MM.1S (cell line): Measurements from ENCODE around the gene LIMCH1.
"Not testable (repeated sequence)": the region's sequence is repeated elsewhere in the genome, so short reads cannot be mapped to it uniquely, and the experiment has no call there.

Experiments
- DNase-seq: peaks from one replicate; pipeline ENCODE4 v3.0.0-alpha.2; 2015
- H2AFZ ChIP-seq: fragments of 300-600 bp; sonication (generic); 2 replicates; pipeline ENCODE4 v1.6.0; 2016; ENCODE audit warnings: antibody characterized with exemption, low read length
- H3F3A ChIP-seq: fragments of 300-600 bp; sonication (generic); 2 replicates; pipeline ENCODE4 v1.6.1; 2016; ENCODE audit warnings: mild to moderate bottlenecking, antibody characterized with exemption, low read length, moderate library complexity, mixed read lengths; ENCODE audit not compliant: insufficient read depth
- H3K27ac ChIP-seq: fragments of 300-600 bp; sonication (generic); 2 replicates; pipeline ENCODE4 v1.5.1; 2016; ENCODE audit warnings: mild to moderate bottlenecking, low read length
- H3K27me3 ChIP-seq: fragments of 300-600 bp; sonication (generic); replicated peaks from 2 replicates; pipeline ENCODE4 v1.6.0; 2016; ENCODE audit warnings: low read length; ENCODE audit not compliant: insufficient read depth
- H3K36me3 ChIP-seq: fragments of 300-600 bp; sonication (generic); replicated peaks from 2 replicates; pipeline ENCODE4 v1.6.1; 2016; ENCODE audit warnings: mild to moderate bottlenecking, low read length, mixed read lengths; ENCODE audit not compliant: insufficient read depth
- H3K4me1 ChIP-seq: fragments of 300-600 bp; sonication (generic); 2 replicates; pipeline ENCODE4 v1.6.1; 2016; ENCODE audit warnings: low read length, mixed read lengths
- H3K4me2 ChIP-seq: fragments of 300-600 bp; sonication (generic); 2 replicates; pipeline ENCODE4 v1.6.0; 2016; ENCODE audit warnings: low read depth, low read length
- H3K4me3 ChIP-seq: fragments of 300-600 bp; sonication (generic); 2 replicates; pipeline ENCODE4 v1.5.1; 2016; ENCODE audit warnings: low read length, mixed read lengths
- H3K79me2 ChIP-seq: fragments of 300-600 bp; sonication (generic); 2 replicates; pipeline ENCODE4 v1.6.1; 2016; ENCODE audit warnings: mixed run types, low read length, mixed read lengths
- H3K9ac ChIP-seq: fragments of 300-600 bp; sonication (generic); 2 replicates; pipeline ENCODE4 v1.6.1; 2016; ENCODE audit warnings: low read length, mixed read lengths
- H3K9me2 ChIP-seq: fragments of 300-600 bp; sonication (generic); replicated peaks from 2 replicates; pipeline ENCODE4 v1.6.1; 2016; ENCODE audit warnings: mild to moderate bottlenecking, low read length, mixed read lengths; ENCODE audit not compliant: insufficient read depth
- H3K9me3 ChIP-seq: fragments of 300-600 bp; sonication (generic); replicated peaks from 2 replicates; pipeline ENCODE4 v1.6.1; 2016; ENCODE audit warnings: mild to moderate bottlenecking, low read length, mixed read lengths; ENCODE audit not compliant: insufficient read depth
- H4K20me1 ChIP-seq: fragments of 300-600 bp; sonication (generic); 2 replicates; pipeline ENCODE4 v1.6.1; 2016; ENCODE audit warnings: mild to moderate bottlenecking, low read length, moderate library complexity, mixed read lengths; ENCODE audit not compliant: insufficient read depth
- CTCF ChIP-seq: fragments of 300-600 bp; sonication (generic); IDR thresholded peaks from 2 replicates; pipeline ENCODE4 v1.5.1; 2016; ENCODE audit warnings: antibody characterized with exemption, low read length, mixed read lengths
- EZH2 ChIP-seq: fragments of 300-600 bp; sonication (generic); optimal IDR thresholded peaks from 2 replicates; pipeline ENCODE3; 2017; ENCODE audit warnings: low read depth, mild to moderate bottlenecking, antibody characterized with exemption, low read length, mixed read lengths
- EZH2phosphoT487 ChIP-seq: fragments of 300-600 bp; sonication (generic); IDR thresholded peaks from 2 replicates; pipeline ENCODE4 v1.6.1; 2018; ENCODE audit warnings: antibody characterized with exemption, low read length

LIMCH1 gene

GRCh38 chr4:41728573-41728913 lies 190.6 kb downstream of the LIMCH1 start:
- H3K36me3 ChIP-seq = no peaks in the 10 kb centered on the region
- no peaks in the 10 kb centered on the region for H3K27me3 ChIP-seq
- DNase-seq = no peak
- H3K4me3 ChIP-seq = no peak overlapping the region
- no peaks in the 10 kb centered on the region for H3K4me1 ChIP-seq
- no peaks in the 10 kb centered on the region for H4K20me1 ChIP-seq
- H3K27ac ChIP-seq = no peak overlapping the region
- H3K9me3 ChIP-seq = no peaks in the 10 kb centered on the region
- H3K9ac ChIP-seq = no peak overlapping the region
- no peak overlapping the region for H2AFZ ChIP-seq
- no peaks in the 10 kb centered on the region for H3K79me2 ChIP-seq
- no peaks in the 10 kb centered on the region for H3F3A ChIP-seq
- no peak for TF ChIP-seq EZH2
- no peak for TF ChIP-seq CTCF
- TF ChIP-seq EZH2phosphoT487 = no peak
- no peak overlapping the region for H3K4me2 ChIP-seq
- H3K9me2 ChIP-seq = no peaks in the 10 kb centered on the region

GRCh38 chr4:41731569-41732126 lies 193.7 kb downstream of the LIMCH1 start:
- TF ChIP-seq CTCF = no peak
- no peak for TF ChIP-seq EZH2phosphoT487
- no peak for TF ChIP-seq EZH2
- H3K9ac ChIP-seq = no peak overlapping the region

GRCh38 chr4:41734371-41734770 lies 196.4 kb downstream of the LIMCH1 start:
- Histone ChIP-seq H3K9me3 (no peaks in the 10 kb centered on the region), H3K27me3 (no peaks in the 10 kb centered on the region), H3K4me3 (no peak overlapping the region), H3K9ac (no peak overlapping the region), H3K4me1 (no peaks in the 10 kb centered on the region), H3K79me2 (no peaks in the 10 kb centered on the region), H3K36me3 (no peaks in the 10 kb centered on the region), H3F3A (no peaks in the 10 kb centered on the region), H3K4me2 (no peak overlapping the region), H3K27ac (no peak overlapping the region), H3K9me2 (no peaks in the 10 kb centered on the region), H2AFZ (no peak overlapping the region), H4K20me1 (no peaks in the 10 kb centered on the region)
- TF ChIP-seq CTCF (no peak), EZH2 (no peak), EZH2phosphoT487 (no peak)
- no peak for DNase-seq

More at GRCh38 chr4:41731569-41732126, 193.7 kb downstream of the LIMCH1 start:
- H2AFZ ChIP-seq = no peak overlapping the region
- H3K9me2 ChIP-seq = no peaks in the 10 kb centered on the region
- no peak for DNase-seq
- no peaks in the 10 kb centered on the region for H3K4me1 ChIP-seq
- H3K27ac ChIP-seq = no peak overlapping the region
- H4K20me1 ChIP-seq = no peaks in the 10 kb centered on the region
- no peaks in the 10 kb centered on the region for H3K27me3 ChIP-seq
- no peaks in the 10 kb centered on the region for H3K79me2 ChIP-seq
- H3K4me2 ChIP-seq = no peak overlapping the region
- H3K4me3 ChIP-seq = no peak overlapping the region
- H3K9me3 ChIP-seq = no peaks in the 10 kb centered on the region
- H3K36me3 ChIP-seq = no peaks in the 10 kb centered on the region
- H3F3A ChIP-seq = no peaks in the 10 kb centered on the region

GRCh38 chr4:41737491-41737890 lies 199.5 kb downstream of the LIMCH1 start:
- not testable (repeated sequence) for H3K36me3 ChIP-seq, DNase-seq, H3F3A ChIP-seq, H3K79me2 ChIP-seq, H3K4me1 ChIP-seq, H3K4me3 ChIP-seq, H3K9ac ChIP-seq, H3K9me3 ChIP-seq, H3K9me2 ChIP-seq, H3K27me3 ChIP-seq, H4K20me1 ChIP-seq, H3K4me2 ChIP-seq, H2AFZ ChIP-seq, H3K27ac ChIP-seq
